HG02678 (cell line): ENCODE results near the gene EPHB2.

Experiments
- ATAC-seq: cut with Tn5 transposase; IDR thresholded peaks from one replicate; pipeline ENCODE4 v1.9.1; 2021; ENCODE audit warnings: mild to moderate bottlenecking, moderate library complexity; ENCODE audit not compliant: unreplicated experiment

EPHB2 gene

DNA sequence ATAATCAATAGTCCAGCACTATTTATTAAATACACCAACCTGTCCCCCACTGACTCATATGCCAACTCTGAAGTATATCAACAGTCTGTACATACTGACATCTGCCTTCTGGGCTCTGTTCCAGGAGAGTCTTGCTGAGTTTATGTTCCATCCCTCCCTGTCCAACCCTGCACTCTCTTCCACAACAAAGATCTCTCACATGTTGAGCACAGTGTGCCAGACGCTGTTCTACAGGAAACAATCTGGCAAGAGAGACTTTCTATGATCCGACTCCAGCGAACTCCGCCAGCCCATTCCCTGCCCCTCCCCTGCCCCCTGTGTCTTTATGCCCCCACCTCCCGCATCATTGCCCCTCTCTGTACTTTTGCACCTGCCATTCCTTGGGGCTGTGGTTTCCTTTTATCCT, 258.7 kb downstream of the EPHB2 start:
- ATAC-seq: no peak

DNA sequence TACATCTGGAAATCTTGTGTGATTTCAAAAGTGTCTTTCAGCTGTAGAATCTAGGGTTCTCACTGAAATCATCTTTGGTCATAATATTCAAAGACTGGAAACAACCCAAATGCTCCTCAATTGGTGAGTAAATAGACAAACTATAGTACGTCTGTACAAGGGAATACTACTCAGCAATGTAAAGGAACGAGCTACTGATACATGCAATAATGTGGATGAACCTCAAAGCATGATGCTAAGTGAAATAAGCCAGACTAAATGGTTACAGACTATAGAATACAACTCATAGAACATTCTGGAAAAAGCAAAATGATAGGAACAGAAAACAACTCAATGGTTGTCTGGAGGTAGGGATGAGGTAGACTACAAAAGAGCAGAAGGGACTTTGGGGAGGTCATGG, 259.5 kb downstream of the EPHB2 start:
- ATAC-seq: no peak
